Ecto neural progenitor cell (in vitro differentiated cells): Measurements from ENCODE around the gene ATP5PF.
"Not testable (repeated sequence)": the region's sequence is repeated elsewhere in the genome, so short reads cannot be mapped to it uniquely, and the experiment has no call there.

Experiments used
- DNase-seq: peaks from one replicate; pipeline ENCODE4 v3.0.0-alpha.2; 2018; ENCODE audit warnings: low spot score

Gene ATP5PF

GRCh38 chr21:25734904-25735645 lies at the start of gene ATP5PF, which contains the start of gene GABPA:
Gene ATP5PF, minus strand, starts transcription at chr21:25734904. Its CDS starts 5,110 bp downstream, at chr21:25729794.
Gene GABPA, plus strand, starts transcription at chr21:25734972. Its CDS starts 6,627 bp downstream, at chr21:25741599.
- peak; percentile 97 for DNase-seq

- DNase-seq = not testable (repeated sequence)
These were observed 43.6 kb upstream of the ATP5PF start for GRCh38 chr21:25778126-25778875.

- no peak for DNase-seq
These were observed 41.7 kb upstream of the ATP5PF start for GRCh38 chr21:25776440-25776839.

GRCh38 chr21:25772686-25773085 lies 38.0 kb upstream of the ATP5PF start:
- no peak for DNase-seq

- no peak for DNase-seq
These were observed 33.2 kb upstream of the ATP5PF start for GRCh38 chr21:25767921-25768320.

- DNase-seq = no peak
These were observed 29.4 kb upstream of the ATP5PF start for GRCh38 chr21:25764065-25764464.

GRCh38 chr21:25760677-25761076 lies 26.0 kb upstream of the ATP5PF start:
- no peak for DNase-seq

- DNase-seq = no peak
These were observed 25.4 kb upstream of the ATP5PF start for GRCh38 chr21:25760061-25760460.

- DNase-seq = no peak
These were observed 24.9 kb upstream of the ATP5PF start for GRCh38 chr21:25759573-25759972.

GRCh38 chr21:25757531-25757930 lies 22.8 kb upstream of the ATP5PF start:
- no peak for DNase-seq

GRCh38 chr21:25756190-25756932 lies 21.7 kb upstream of the ATP5PF start:
- DNase-seq = no peak

- no peak for DNase-seq
These were observed 17.7 kb upstream of the ATP5PF start for GRCh38 chr21:25752416-25752815.

- no peak for DNase-seq
These were observed 15.4 kb upstream of the ATP5PF start for GRCh38 chr21:25750085-25750484.

GRCh38 chr21:25744854-25745253 lies 10.2 kb upstream of the ATP5PF start:
- DNase-seq = no peak

- no peak for DNase-seq
These were observed 8.2 kb upstream of the ATP5PF start for GRCh38 chr21:25742900-25743299.

- no peak for DNase-seq
These were observed 2.7 kb upstream of the ATP5PF start for GRCh38 chr21:25737421-25737820.

- no peak for DNase-seq
These were observed 1.2 kb upstream of the ATP5PF start for GRCh38 chr21:25735646-25736597.

- DNase-seq = no peak
These were observed 125 bp downstream of the ATP5PF start for GRCh38 chr21:25734654-25734903.

GRCh38 chr21:25733859-25734653 lies 648 bp downstream of the ATP5PF start:
- DNase-seq = no peak

- no peak for DNase-seq
These were observed 2.5 kb downstream of the ATP5PF start for GRCh38 chr21:25732091-25732760.
